Gastroesophageal sphincter (tissue), 3 donors: ENCODE data around the gene SPSB2.

Experiments
- EP300 ChIP-seq: sonication (generic); formaldehyde crosslinking; IDR thresholded peaks from one replicate; pipeline ENCODE4 v1.6.1; 2017; ENCODE audit warnings: antibody characterized with exemption, mild to moderate bottlenecking
- POLR2A ChIP-seq, 2 donors: fragments of 450-650 bp; IDR thresholded peaks; one replicate each; pipeline ENCODE4 v1.6.1; 2017; ENCODE audit warnings: antibody characterized with exemption in 2 of 2, mild to moderate bottlenecking in 2 of 2, moderate library complexity in 1 of 2
- POLR2AphosphoS5 ChIP-seq: sonication (generic); formaldehyde crosslinking; IDR thresholded peaks from one replicate; pipeline ENCODE4 v1.6.1; 2017; ENCODE audit warnings: antibody characterized with exemption
- TF ChIP-seq, protein P1 (sequence below), 4 experiments: fragments of 200-600 bp in 2 of 4; fragments of 450-650 bp in 2 of 4; sonication (generic) in 1 of 4; IDR thresholded peaks; one replicate each; pipeline ENCODE4 v1.5.1; 2017 to 2019; ENCODE audit warnings: antibody characterized with exemption in 4 of 4, mild to moderate bottlenecking in 2 of 4, moderate library complexity in 2 of 4

DNA sequence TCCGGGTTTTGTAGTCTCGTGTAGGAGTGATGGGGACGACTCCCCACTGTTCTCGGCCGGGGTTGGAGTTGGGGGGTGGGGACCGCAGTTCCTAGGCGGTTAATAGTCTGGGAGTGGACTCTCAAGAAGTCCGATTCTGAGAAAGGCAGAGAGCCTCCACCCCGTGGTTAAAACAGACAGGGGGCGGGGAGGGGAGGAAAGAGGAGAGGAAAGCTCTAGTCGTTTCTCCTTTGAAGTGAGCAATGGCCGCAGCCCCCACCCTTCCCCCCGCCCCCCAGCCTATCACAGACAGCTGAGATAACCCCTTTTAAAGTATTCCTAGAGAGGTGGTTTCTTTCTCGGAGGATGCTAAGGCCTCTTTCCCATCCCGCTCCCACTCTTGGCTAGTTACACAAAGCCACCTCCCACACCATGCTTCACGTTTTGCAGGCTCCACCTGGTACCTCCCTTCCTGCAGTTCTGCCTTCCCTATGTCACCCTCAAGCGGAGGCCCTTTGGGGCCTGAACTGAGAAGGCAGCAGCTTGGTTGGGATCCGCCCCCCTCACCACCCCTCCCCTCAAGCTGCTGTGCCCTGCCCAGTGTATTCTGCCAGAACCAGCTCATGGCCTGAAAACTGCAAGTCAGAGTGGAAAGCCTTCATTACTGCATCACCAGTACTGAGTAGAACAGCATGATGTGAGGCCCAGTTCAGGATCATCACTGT lies 20.3 kb downstream of the SPSB2 start:
- TF ChIP-seq, protein P1, sequence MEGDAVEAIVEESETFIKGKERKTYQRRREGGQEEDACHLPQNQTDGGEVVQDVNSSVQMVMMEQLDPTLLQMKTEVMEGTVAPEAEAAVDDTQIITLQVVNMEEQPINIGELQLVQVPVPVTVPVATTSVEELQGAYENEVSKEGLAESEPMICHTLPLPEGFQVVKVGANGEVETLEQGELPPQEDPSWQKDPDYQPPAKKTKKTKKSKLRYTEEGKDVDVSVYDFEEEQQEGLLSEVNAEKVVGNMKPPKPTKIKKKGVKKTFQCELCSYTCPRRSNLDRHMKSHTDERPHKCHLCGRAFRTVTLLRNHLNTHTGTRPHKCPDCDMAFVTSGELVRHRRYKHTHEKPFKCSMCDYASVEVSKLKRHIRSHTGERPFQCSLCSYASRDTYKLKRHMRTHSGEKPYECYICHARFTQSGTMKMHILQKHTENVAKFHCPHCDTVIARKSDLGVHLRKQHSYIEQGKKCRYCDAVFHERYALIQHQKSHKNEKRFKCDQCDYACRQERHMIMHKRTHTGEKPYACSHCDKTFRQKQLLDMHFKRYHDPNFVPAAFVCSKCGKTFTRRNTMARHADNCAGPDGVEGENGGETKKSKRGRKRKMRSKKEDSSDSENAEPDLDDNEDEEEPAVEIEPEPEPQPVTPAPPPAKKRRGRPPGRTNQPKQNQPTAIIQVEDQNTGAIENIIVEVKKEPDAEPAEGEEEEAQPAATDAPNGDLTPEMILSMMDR (IDR thresholded peaks at IDR 0.05) = no peak
- TF ChIP-seq POLR2AphosphoS5 = no peak
- no peak for TF ChIP-seq POLR2A (IDR thresholded peaks at IDR 0.05)
- TF ChIP-seq EP300 = no peak
